C4-2B (cell line): ENCODE data around the gene UBE2E1.

Experiments
- H3K27ac ChIP-seq: fragments of 450-650 bp; 2 replicates; pipeline ENCODE4 v1.5.1; 2017
- CTCF ChIP-seq: fragments of 450-650 bp; conservative IDR thresholded peaks from 2 replicates; pipeline ENCODE4 v1.5.1; 2017; ENCODE audit warnings: mild to moderate bottlenecking
- ZFX ChIP-seq: fragments of 450-650 bp; IDR thresholded peaks from 2 replicates; pipeline ENCODE4 v1.6.1; 2017

The UBE2E1 gene

GRCh38 chr3:23859012-23859743, 53.4 kb downstream of the UBE2E1 start:
- no peak overlapping the region; the same call in 1 of the 2 replicates for H3K27ac ChIP-seq
- no peak for TF ChIP-seq ZFX
- no peak for TF ChIP-seq CTCF

- no peak overlapping the region for H3K27ac ChIP-seq
- no peak for TF ChIP-seq CTCF
- TF ChIP-seq ZFX, result no peak
Measured at GRCh38 chr3:23859839-23860382, 54.2 kb downstream of the UBE2E1 start.

GRCh38 chr3:23861689-23862088, 55.9 kb downstream of the UBE2E1 start:
- TF ChIP-seq ZFX (no peak), CTCF (no peak)
- no peak overlapping the region for H3K27ac ChIP-seq

- TF ChIP-seq ZFX, result no peak
- TF ChIP-seq CTCF, result no peak
- H3K27ac ChIP-seq, result no peak overlapping the region
Measured at GRCh38 chr3:23863060-23863459, 57.3 kb downstream of the UBE2E1 start.

GRCh38 chr3:23864931-23865330, 59.2 kb downstream of the UBE2E1 start:
- TF ChIP-seq ZFX, result no peak
- TF ChIP-seq CTCF, result no peak
- peak overlapping the region; percentile 20; the same call in 1 of the 2 replicates for H3K27ac ChIP-seq

GRCh38 chr3:23865595-23866396, 60.0 kb downstream of the UBE2E1 start:
- H3K27ac ChIP-seq, result peak overlapping the region; percentile 20; the same call in 1 of the 2 replicates
- TF ChIP-seq ZFX (no peak), CTCF (no peak)

GRCh38 chr3:23867400-23867799, 61.6 kb downstream of the UBE2E1 start:
- no peak for TF ChIP-seq ZFX
- H3K27ac ChIP-seq, result no peak overlapping the region
